GM11168 (cell line): ENCODE data around the gene C14orf39.
"Not testable (repeated sequence)": the region's sequence is repeated elsewhere in the genome, so short reads cannot be mapped to it uniquely, and the experiment has no call there.

ENCODE experiments used
- in situ Hi-C: fragments of 300-500 bp; cut with MboI; formaldehyde crosslinking; loops from one replicate; pipeline ENCODE4 v1.12.0; 2022; ENCODE audit warnings: low sequenced_read_pairs; ENCODE audit not compliant: unreplicated experiment

The C14orf39 gene

DNA sequence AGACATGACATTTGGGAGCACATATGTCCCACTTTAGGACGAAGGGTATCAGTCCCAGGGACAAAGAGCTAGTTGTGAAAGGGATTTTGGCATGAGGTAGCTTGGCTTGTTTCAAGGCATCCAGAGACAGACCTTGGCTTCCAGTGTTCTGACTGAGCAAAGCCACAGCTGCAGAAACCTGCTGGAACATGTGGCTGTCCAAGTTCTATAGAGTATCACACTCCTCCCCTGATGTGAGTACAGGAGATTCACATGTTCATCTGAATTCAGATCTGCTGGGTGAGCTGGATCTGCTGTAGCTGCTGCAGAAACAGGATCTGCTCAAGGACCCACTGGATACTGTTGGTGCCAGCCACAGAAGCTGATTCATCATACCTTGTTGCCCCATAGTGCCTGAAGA, 10.1 kb upstream of the C14orf39 start:
- in situ Hi-C loops, result no loop called here

DNA sequence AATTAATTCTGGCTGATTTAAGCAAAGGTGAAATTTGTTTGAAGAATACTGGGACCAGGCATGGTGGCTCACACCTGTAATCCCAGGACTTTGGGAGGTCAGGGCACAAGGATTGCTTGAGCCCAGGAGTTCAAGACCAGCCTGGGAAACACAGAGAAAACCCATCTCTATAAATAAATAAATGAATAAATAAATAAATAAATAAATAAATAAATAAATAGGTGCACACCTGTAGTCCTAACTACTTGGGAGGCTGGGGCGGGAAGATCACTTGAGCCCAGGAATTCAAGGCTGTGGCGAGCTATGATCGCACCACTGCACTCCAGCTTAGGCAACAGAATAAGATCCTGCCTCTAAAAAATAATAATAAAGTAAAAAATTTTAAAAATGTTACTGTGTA, 4.4 kb upstream of the C14orf39 start:
- in situ Hi-C loops, result no loop called here

DNA sequence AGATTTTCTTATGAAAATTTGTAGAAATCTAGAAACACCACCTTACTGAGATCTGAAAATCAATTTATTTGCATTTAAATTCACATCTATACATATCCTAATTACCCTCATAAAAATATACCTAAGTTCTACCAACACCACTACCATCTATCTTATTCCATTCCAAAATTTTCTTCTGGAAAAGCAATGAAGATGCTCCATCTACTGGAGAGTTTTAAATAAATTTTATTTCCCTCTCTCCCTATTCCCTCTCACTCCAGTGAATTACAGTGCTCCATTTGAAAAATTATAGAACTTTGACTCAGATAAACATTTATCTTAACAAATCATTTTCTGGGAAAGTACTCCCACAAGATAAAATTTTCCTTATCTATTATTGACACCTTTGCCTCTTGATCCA, 2.3 kb upstream of the C14orf39 start:
- in situ Hi-C loops, result no loop called here

DNA sequence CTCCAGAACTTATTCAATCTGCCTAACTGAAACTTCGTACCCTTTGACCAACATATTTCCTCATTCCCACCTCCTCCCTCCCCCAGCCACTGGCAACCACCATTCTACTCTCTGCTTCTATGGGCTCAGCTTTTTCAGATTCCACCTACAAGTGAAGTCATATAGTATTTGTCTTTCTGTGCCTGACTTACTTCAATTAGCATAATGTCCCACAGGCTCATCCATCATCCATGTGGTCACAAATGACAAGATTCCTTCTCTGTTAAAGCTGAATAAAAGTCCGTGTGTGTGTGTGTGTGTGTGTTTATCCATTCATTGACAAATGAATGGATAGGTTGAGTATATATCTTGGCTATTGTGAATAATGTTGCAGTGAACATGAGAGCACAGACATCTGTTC, 1.3 kb upstream of the C14orf39 start:
- in situ Hi-C loops, result no loop called here

DNA sequence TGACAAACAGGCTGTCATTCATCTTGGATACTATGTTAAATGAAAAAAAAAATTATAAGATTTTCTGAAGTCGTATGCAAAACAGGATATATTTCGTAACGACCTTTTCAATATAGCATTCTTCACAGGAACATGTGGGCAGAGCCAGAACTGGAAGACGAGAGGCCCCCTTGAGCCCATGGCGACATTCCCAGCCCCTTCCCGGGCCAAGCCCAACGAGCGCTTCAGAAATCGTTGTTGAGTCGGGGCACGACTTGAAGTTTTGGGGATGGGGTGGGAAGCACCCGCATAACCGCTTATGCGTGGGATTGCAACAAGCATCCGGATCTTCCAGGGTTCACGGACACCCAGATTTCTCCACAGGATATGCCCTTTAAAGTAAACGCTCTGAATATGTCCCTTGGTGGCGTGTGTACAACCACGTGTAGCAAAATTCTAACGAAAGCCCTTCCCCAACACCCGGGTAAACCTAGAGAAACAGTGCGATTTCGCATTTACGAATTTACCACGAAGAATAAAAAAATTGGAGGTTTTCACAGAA, 736 bp downstream of the C14orf39 start:
- in situ Hi-C loops, result no loop called here

DNA sequence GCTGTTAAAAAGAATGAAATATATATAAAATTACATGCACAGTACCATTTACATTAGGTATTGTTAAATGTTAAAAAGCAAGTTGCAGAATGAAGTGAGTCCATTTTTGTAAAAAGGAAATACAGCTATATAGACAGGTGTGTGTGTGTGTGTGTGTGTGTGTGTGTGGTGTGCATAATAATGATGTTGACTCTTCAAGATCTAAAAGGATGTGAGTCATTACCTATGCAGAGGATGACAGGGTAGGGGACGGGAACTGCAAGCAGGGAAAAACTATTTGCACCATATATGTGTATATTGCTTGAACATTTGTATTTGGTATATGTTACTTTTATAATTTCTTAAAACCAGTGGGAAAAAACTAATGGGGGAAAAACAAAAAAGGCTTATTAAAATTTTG, 3.1 kb downstream of the C14orf39 start:
- in situ Hi-C loops, result no loop called here

DNA sequence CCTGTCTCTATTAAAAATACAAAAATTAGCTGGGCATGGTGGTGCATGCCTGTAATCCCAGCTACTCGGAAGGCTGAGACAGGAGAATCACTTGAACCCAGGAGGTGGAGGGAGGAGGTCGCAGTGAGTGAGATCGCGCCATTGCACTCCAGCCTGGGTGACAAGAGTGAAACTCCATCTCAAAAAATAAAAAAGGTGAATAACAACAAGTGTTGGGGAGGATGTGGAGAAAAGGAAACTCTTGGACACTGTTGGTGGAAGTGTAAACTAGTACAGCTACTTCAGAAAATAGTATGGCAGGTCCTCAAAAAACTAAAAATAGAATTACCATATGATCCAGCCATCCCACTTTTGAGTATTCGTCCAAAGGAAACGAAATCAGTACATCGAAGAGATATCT, 5.6 kb downstream of the C14orf39 start:
- in situ Hi-C loops, result not testable (repeated sequence)

DNA sequence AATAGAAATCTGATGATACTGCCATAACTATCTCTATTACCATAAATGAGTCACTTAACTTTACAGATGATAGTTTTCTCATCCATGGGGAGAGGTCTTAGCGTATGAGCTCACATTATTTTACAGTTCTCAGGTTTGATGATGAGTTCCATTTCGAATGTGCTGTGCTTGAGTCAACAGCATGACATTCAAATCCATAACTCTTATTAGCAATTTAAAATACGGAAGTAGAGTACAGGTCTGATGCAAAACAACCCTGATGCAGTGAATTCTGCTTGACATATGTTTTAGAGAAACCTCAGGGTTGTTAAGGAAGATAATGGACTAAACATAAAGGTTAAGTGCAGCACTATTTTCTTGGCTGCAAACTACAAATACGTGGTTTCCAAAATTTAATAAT, 30.0 kb downstream of the C14orf39 start:
- in situ Hi-C loops, result no loop called here

DNA sequence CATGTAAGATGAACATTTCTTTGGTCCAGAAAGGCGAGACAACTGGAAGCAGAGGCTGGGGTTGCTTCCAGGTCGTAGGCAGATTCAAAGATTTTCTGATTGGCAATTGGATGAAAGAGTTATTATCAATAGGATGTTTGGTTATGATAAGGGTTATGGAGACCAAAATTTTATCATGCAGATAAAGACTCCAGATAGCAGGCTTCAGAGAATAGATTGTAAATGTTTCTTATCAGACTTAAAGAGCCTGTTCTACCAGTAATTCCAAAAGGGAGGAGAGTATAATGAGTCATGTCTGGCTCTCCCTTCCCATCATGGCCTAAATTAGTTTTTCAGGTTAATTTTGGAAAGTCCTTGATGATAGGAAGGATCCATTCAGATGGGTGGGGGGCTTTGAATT, 55.6 kb downstream of the C14orf39 start:
- in situ Hi-C loops, result no loop called here

DNA sequence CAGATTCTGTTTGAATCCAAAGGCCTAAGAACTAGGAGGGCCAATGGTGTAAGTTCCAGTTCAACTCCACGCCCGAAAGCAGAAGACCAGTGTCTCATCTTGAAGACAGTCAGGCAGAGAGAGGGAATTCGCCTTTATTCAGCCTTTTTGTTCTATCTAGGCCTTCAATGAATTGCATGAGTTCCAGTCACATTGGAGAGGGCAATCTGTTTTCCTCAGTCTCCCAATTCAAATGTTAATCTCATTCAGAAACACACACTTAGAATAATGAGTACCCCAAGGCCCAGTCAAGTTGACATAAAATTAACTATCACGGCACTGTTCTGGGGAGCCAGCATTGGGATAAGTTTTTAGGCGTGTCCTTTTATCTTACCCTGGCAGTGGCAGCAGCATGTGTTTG, 65.8 kb downstream of the C14orf39 start:
- in situ Hi-C loops, result no loop called here

DNA sequence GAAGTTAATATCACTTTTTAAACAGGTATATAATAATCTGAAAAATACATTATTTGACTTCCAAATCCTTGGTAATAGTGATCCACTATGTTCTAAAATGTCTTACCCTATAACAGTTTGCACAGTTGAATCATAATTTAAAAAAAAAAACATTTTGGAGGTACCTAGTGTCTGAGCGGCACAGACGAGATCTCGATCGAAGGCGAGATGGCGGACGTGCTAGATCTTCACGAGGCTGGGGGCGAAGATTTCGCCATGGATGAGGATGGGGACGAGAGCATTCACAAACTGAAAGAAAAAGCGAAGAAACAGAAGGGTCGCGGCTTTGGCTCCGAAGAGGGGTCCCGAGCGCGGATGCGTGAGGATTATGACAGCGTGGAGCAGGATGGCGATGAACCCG, 88.3 kb downstream of the C14orf39 start:
- in situ Hi-C loops, result not testable (repeated sequence)

DNA sequence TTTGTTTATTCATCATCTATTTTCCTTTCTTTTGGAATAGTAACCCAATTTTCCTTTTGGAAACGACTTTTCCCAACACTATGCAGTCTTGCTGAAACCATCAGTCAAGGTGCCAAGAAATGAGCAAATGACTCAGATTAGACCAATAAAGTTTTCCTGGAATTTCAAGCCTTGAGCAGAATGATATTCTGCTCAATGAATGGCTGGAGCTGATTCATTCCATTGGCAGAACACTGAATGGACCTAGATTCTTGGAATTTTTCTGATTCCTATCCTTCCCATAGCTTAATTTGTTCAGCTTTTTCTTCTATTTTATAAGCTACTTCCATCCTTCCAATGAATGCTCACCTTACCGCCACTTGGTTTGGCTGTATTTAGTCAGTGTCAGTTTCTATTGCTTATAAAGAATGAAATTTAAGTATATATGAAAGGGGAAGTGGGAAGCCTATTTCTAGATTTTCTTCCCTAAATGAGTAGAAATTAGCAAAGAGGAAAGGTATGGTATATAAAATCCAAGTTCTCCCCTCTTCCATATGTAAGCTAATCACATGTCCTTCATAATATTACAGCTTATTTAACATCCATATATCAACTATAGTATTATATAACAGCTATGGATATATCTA, 89.0 kb downstream of the C14orf39 start:
- in situ Hi-C loops, result no loop called here
